HS-27A (cell line): ENCODE results near the gene HECTD4.
"Not testable (repeated sequence)": the region's sequence is repeated elsewhere in the genome, so short reads cannot be mapped to it uniquely, and the experiment has no call there.

Experiments used
- DNase-seq: peaks from one replicate; pipeline ENCODE4 v3.0.0-alpha.2; 2012; ENCODE audit warnings: low read depth, missing footprints

HECTD4 gene

GRCh38 chr12:112116232-112117060 lies 265.8 kb downstream of the HECTD4 start:
- no peak for DNase-seq

- DNase-seq, result no peak
These were observed 266.8 kb downstream of the HECTD4 start for GRCh38 chr12:112115259-112116045.

GRCh38 chr12:112112409-112113133 lies 269.7 kb downstream of the HECTD4 start:
- DNase-seq, result no peak

- no peak for DNase-seq
These were observed 270.3 kb downstream of the HECTD4 start for GRCh38 chr12:112111931-112112330.

- DNase-seq, result not testable (repeated sequence)
These were observed 271.2 kb downstream of the HECTD4 start for GRCh38 chr12:112110787-112111662.
